Midbrain (tissue), 1 donor: Measurements from ENCODE around the gene HTR7.
"Not testable (repeated sequence)": the region's sequence is repeated elsewhere in the genome, so short reads cannot be mapped to it uniquely, and the experiment has no call there.

Experiments
- DNase-seq: peaks from one replicate; lab custom pipeline; 2025; lab: John Stamatoyannopoulos, UW

HTR7 gene

DNA sequence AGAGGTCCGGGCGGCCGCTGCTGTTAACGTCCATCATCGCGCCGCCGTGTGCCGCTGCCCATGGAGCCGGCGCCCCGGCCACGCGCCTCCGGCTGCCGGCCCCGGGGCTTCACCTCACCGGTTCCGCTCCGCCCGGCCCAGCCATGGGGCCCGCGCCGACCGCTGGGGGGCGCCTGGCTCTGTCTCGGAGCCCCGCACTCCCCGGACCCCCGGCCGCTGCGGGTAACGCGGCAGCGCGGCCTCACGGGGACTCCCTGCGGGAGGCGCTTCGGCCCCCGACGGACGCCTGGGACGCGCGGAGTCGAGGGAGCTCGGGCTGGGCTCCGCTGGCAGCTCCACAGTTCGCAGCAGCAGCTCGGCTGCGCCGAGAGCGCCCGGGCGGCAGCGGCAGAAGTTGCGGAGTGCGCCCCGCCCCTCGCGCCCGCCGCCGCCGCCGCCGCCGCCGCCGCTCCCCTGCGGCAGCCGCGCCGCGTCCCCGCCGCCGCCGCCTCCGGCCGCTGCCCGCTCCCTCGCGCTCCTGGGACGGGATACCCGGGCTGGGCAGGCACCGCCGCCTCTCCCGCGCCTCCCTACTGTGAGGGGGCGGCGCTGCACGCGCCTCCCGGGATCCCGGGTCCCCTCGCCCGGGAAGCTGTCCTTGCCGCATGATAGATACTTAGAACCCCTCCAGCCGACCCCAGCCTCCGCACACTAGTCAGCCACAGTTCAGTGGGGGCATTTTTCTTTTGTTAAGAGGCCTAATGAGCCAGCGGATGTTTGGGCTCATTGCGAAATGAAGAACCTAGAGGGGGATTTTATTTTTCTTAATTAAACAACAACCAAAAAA lies at the start of gene HTR7:
Gene HTR7, minus strand, starts transcription at position 405 of the 826 bp plus-strand sequence. Its CDS starts 368 bp downstream, at position 37.
- DNase-seq = peak; percentile 27

DNA sequence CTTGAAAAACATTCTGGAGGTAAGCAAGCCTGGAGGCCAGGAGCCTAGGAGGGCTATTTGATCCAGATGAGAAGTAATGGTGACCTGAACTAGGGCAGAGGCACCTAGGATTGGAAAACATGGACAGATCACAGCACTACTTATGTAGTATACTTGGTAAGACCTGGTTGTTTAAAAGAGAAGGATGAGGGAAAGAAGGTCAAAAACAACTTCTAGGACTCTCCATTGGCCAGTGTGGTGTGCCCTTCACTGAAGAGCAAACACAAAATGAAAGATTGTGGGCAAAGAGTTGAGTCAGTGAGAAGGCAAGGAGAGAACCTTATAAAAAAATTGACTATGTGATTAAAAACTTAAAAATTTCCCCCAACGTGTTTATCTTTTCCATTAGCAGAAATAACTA lies 48.8 kb upstream of the HTR7 start:
- no peak for DNase-seq

DNA sequence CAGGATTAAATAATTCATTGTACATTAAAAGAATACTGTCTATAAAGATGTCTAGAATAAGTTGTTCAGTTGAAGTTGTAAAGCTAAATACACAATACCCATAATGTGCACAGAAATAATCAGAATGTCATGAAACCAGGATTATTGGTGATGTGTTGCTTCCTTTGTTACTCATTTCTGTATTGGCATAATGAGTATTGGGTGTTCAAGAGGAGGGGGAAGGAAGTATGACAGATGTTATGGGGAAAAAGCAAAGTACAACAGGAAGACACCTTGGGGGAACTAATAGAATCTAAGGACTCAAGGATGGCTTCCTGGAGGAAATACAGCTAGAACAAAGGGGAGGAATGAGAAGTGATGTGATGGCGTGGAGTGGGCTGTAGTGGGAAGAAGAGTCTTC lies 48.1 kb upstream of the HTR7 start:
- DNase-seq = no peak

DNA sequence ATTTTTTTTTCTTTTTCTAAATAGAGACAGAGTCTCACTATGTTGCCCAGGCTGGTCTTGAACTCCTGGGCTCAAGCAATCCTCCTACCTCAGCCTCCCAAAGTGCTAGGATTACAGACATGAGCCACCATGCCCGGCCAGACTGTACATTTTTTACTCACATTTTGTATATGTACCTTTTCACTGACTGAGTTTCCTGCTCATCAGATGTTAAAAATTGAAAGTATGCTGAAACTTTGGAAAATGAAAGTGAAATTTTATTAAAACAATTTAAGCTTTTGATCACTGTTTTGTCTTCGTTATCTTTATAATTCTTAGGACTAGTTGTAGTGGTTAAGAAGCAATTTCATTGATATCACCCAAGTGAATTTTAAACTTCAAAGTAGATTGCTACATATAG lies 39.1 kb upstream of the HTR7 start:
- not testable (repeated sequence) for DNase-seq

DNA sequence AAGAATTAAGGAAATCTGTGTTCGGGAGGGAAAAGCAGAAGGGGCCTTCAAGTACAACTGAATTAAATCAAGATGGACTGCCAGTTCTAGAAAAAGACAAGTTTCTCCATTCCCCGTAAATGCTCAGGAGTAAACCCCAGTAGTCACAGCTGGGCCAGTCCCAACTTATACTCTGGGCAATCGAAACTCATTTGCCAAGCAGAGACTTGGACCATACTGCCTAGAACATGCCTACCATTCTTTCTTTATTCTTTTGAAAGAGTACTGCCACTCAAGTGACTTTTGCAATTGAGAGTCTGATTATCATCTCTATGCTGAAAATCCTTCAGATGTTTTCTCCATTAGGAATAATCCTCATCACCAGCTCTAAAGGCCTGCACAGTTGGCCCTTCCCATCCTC lies 35.4 kb upstream of the HTR7 start:
- DNase-seq = no peak

DNA sequence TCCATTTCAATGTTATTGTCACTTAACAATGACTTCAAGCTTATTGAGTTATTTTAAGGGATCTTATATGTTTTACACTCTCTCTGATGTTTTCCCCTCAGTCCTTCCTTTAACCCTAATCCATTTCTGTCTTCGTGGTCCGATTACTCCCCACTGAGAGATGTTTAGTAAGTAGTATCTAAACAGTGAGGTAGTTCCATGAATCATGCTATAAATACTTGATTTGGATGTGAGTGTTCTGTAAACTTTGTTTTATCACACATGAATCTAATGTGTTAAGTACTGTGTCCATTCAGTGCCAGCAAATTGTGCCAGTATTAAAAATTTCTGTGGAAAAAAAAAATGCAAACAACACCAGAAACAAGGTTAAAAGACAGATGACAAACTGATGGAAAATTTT lies 32.5 kb upstream of the HTR7 start:
- no peak for DNase-seq

DNA sequence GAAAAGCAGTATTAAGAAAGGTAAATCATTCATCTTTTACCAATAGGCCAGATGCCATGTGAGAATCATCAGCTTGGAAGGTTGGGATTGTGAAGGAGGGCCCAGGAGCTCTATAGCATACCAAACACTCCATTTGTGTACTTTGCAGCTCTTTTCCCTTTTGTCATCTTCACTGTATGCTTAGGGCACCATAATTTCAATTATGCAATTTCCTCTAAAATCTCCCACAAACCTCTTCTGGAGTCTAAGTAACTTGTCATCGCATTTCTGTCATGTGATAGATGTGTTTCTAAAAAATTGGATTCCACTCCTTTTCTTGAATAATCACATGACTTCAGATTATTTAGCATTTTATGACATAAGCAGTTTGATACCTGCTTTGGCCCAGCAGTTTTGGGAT lies 31.8 kb upstream of the HTR7 start:
- DNase-seq = no peak

DNA sequence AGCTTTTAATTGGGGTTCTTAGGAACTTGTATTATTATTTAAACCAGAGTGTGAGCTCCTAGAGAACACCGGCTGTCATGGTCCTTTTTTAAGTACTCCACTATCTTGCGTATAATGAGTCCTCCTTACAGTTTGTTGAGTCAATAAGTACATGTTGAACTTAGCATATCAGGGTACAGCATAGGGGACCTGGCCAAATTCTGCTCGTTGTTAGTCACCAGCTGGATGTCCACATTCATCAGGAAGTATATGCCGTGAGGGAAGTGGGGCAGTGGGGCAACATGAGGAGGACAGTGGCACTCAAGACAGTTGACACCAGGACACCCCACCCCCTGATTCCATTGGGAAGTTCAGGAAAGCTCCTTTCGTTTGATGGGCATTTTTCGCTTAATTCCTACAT lies 30.5 kb upstream of the HTR7 start:
- no peak for DNase-seq

DNA sequence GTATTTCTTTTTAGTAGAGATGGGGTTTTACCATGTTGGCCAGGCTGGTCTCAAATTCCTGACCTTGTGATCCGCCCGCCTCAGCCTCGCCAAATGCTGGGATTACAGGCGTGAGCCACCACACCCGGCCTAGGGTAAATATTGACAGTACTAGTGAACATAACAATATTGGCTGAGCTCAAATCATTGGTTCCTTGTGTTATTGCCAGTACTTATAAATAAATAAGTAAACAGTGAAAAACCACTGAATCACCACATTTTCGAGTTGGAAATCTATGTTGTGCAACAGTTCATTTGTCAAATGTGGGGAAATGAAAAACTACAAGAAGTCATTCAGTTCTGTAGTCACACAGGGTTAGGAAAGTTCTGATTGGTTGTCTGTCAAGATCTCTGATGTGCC lies 29.7 kb upstream of the HTR7 start:
- no peak for DNase-seq

DNA sequence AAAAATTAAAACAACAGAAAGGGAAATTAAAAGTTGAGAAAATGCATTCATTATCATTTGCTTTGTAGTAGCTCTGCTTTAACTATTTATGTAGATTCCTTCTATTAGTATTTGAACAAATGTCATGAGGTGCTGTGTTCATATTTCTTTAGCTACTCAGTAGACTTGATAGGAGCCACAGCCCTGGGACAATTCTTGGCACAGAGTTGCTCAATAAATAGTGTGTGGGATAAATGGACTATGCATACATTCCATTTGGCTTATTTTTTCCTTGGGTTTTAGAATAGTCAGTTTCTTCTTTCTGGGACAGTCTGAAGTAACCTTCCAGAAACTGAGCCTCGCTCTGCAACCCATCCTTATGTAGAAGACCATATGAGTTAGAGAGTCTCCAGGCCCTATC lies 27.3 kb upstream of the HTR7 start:
- DNase-seq = no peak

DNA sequence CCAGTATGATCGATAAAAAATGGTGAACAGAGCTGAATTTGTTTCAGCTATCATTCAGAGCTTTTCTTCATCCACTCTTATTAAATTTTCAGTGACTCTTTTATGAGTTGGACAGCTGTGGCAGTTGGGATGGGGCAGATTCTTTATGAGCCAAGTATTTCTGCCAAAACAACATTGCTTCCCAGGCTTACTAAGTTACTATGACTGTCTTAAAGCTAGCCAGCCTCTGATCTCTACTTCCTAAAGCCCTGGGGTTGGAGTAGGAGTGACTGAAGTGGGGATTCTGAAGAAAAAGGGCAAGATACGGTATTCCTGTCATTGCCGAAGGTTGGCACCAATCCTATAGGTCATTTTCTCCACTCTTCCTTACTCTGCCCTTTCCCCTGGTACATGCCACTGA lies 26.6 kb upstream of the HTR7 start:
- no peak for DNase-seq

DNA sequence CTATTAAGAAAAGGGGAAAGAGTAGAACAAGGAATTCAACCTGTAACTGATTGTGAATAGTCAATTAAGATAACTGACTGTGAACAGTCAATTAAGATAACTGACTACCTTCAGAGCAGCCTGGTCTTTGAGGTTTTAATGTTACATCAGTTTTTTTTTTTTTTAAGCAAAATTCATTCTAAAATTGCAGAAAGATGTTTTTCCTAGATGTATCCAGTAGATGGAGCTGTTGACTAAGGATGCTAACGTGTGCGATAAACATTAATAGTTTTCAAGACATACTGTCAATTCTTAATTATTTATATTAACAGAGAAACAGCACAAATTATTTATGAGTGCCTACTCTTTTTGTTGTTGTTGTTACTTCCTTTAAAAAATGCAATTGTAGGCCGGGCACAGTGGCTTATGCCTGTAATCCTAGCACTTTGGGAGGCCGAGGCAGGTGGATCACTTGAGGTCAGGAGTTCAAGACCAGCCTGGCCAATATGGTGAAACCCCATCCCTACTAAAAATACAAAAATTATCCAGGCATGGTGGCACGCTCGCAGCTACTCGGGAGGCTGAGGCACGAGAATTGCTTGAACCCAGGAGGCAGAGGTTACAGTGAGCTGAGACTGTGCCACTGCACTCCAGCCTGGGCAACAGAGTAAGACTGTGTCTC lies 22.4 kb upstream of the HTR7 start:
- not testable (repeated sequence) for DNase-seq

DNA sequence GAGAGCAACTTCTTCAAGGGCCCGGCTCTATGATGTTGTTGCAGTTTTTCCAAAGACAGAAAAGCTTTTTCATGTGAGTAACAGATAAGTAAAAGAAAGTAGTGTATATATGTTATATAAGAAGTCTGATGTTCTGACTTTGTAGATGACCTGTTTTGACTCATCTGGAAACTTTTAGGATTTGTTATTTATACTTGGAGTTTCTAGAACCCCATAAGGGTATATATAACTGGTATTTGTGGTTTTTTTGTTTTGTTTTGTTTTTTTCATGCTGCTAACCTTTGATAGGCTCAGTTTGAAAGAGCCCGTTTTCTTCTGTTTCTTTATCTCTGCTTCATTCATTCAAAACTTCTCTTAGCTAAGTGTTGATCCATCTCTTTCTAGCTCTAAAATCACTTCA lies 21.2 kb upstream of the HTR7 start:
- no peak for DNase-seq

DNA sequence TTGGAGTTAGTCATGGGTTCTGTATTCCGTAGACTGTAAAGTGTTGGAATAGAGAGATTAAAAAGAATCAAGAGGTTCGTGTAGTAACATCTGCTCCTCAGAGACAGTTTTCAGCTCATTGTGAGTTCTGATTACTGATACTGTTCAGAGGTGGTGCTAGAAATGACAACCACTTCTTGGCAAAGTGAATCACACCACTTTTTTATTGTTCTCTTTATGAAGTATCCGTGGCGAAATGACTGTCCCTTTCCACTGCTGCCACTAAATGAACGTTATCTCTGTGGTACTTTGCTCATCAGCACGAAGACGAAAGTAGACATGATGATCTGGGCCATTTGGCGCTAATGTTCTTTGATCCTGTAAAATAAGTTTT lies 14.8 kb upstream of the HTR7 start:
- DNase-seq = no peak

DNA sequence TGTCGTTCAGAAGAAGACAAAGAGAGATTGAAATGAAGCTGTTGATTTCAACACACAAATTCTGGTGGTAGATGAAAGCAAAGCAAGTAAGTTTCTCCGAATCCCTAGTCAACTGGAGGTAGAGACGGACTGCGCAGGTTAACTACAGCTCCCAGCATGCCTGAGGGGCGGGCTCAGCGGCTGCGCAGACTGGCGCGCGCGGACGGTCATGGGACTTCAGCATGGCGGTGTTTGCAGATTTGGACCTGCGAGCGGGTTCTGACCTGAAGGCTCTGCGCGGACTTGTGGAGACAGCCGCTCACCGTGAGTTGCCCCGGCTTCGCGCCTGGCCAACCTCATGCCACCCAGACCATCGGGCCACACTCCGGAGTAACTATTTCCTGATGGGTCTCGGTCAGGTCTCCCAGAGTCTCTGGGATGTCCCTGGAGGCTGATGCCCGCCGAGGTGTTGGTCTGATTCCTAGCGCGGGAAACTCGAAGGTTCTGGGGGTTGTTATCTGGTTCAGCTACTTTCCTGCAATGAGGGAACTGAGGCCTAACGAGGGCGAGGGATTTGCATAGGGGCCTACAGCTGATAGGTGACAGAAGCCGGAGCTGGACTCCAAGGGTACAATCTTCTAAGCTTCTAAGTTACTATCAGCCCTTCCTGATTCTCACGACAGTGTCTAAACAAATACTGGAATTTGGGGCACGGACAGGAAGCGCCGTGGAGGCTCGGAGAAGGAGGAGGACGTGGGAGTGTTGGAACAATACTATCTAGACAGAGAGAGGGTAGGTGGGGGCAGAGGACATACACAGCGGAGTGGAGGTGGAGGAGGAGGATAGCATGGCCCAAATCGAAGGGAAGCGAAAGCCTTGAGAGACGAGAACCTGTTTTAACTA lies 14.2 kb upstream of the HTR7 start, which contains the start of gene RPP30:
Gene RPP30, plus strand, starts transcription at position 209 of the 882 bp plus-strand sequence. Its CDS starts 13 bp downstream, at position 222.
- DNase-seq = peak; percentile 90

DNA sequence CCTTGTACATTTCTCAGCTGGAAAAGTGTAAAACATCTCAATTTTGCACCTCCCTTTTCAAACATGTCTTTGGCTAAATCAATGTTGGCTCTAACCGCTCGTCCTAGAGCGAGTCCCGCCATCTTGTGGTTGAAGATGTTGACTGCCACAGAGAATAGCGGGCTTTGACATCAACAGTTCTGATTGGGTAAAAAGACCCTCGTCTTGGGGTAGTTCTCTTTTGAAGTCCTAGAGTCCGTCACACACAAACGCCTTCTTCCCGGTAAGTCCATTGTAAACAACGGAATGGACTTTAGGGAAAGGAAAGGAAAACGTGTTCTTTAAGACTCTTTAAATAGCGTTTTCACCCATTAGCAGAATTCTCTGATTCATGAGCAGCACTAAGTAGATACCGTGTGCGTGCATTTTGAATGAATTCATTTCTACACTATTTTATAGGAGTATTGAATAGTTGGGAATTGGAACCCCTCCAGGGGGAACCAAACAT lies 13.5 kb upstream of the HTR7 start:
- peak; percentile 67 for DNase-seq

DNA sequence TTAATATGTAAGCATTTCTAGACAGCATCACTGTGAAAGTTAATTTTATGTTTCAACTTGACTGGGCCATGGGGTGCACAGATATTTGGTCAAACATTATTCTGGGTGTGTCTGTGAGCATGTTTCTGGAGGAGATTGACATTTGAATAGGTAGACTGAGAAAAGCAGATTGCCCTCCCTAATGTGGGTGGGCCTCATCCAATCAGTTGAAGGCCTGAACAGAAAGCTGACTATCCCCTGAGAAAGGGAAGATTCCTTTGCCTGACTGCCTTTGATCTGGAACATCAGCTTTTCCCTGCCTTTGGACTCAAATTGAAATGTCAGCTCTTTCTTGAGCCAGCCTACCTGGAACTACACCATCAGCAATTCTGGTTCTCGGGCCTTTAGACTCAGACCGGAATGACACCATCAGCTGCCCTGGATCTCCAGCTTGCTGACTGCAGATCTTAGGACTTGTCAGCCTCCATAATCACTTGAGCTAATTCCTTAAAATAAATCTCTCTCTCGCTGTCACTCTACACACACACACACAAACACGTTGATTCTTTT lies 8.3 kb upstream of the HTR7 start:
- no peak for DNase-seq

DNA sequence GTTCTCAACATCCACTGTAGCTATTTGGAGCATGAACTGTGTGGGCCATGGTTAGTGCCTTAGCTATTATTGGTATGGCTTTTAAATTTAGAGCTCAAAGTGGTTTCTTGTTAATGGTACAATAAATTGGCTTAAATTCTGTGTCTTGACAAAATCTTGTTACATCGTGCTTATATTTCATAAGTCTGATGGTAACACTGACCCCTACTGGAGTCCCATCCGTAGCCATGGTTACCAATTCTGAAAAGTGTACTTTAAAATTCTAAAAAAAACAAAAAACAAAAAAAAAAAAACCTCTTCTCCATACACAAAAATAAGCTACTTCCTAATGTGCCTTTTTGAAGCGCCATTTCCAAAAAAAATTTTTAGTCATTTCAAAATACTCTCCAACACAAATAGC lies 7.6 kb upstream of the HTR7 start:
- DNase-seq = no peak

DNA sequence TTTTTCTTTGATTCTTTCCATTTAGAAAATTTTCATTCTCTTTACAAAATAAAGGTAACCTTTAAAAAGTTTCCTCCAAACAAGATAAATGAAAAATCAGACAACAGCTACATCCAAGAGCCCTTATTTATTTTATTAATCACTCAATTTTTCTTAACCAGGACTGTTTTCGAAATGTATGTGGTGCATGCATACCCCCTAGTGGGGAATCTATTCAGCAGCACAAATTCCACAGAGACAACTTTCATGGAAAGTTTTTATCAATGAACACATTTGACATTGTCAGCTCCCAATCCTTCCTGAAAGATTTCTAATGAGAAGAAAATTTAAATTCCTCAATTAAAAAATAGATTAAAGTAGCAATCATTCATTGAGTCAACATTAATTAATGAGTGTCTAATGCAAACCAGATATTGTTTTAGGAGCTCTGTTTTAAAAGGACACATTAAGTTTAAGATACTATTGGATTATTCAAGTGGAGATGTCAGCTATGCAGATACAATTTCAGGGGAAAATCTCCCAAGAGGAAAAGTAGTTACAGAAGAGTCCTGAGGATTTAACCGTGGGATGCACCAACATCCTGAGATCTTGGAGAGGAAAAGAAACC lies 5.2 kb upstream of the HTR7 start:
- no peak for DNase-seq

DNA sequence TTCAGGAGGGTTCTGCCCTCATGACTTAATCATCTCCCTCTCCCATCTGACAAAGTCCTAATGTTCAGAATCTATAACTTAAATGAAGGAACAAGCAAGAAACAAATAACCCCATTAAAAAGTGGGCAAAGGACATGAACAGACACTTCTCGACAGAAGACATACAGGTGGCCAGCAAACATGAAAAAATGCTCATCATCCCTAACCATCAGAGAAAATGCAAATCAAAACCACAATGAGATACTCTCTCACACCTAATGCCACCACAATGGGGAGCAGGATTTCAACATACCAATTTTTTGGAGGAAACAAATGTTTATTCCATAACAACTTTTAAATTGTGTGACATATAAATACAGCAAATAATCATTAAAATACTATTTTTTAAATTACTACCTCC lies 3.0 kb upstream of the HTR7 start:
- DNase-seq = no peak

DNA sequence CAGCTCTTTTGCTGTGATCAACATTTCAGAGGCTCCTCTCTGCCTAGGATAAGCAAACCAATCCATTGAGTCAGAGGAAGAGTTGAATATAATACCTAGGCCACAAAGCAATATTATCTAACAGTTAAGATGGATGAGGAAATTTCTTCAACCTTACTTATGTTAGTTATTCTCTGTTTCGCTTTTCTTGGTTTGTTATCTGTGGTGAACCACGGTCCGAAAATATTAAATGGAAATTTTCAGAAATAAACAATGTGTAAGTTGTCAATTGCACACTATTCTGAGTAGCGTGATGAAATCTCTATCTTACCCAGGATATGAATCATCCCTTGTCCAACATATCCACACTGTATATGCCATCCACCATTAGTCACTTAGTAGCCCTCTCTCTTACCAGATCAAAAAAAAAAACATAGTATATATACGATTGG lies 1.5 kb upstream of the HTR7 start:
- no peak for DNase-seq
